ENCODE measurements around the gene CAPN12. TPM values are rescaled to one million over a fixed set of nuclear protein-coding genes. Genes with fewer than 3 reads are reported as not detected.

The CAPN12 gene
- total and polyA plus RNA-seq, 12 donors: 0.39 to 23.1 (median 3.7) TPM; not detected in 1

DNA sequence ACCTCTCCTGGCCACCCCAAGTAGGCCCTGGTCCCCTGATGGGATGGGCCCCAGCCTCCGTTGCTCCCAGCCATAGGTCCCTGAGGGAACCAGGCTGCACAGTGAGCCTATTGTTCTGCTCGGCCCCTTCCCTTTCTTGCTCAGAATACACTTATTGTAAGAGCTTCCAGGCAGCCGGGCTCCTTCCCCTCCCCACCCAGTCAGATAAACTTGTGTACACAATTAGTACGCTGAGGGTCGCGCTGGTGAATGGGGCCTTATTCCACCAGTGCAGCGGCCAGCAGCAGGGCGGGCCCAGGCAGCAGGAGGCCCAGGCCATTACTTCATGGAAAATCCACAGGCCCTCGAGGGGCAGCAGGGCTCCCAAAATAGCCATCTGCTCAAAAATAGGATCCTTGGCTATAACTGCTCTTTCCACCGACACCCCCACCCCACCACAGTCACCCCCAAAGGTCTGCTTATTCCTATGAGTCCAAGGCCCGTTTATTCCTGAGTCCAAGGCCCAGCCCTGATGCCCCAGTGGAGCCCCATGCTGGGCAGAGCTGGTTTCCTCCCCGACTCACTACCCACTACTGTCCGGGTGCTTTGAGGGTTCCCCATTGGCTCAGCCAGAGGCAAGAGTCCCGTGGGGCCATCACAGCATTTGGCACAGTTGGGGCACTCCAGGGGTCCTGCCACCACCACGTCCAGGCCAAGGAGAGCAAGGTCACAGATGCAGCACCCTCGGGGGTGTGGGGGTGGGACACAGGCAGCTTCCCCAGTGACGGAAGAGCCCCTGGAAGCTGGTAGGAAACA, 22.1 kb downstream of the CAPN12 start:
- no peak for TF ChIP-seq CTCF (IDR thresholded peaks at IDR 0.05)
- TF ChIP-seq POLR2A (IDR thresholded peaks at IDR 0.05): no peak
- DNase-seq: no peak
- WGBS, 4 donors: 59 to 72% (median 67%) methylated on average over 5 to 17 of the region's 17 CpGs
- H3K27ac ChIP-seq: peak overlapping the region in 3 of 5 donors; percentile 19 to 69 (median 66)
- H3K9me3 ChIP-seq (replicated peaks in 1 of 3): no peaks in the 10 kb centered on the region
- intact Hi-C loops (cut with DNase I): no loop called here
- no peak overlapping the region for H3K4me3 ChIP-seq
- peaks cover 0 to 17% of the 10 kb centered on the region in 2 donors for H3K4me1 ChIP-seq (replicated peaks in 1 of 2)
- H3K36me3 ChIP-seq (replicated peaks in 1 of 2): peaks cover 0 to 100% of the 10 kb centered on the region in 2 donors
- no peaks in the 10 kb centered on the region for H3K27me3 ChIP-seq

GRCh38 chr19:38721496-38721895, 22.8 kb downstream of the CAPN12 start:
- H3K4me3 ChIP-seq: no peak overlapping the region
- intact Hi-C loops (cut with DNase I): no loop called here
- no peaks in the 10 kb centered on the region for H3K27me3 ChIP-seq
- H3K4me1 ChIP-seq (replicated peaks in 1 of 2): peaks cover 0 to 16% of the 10 kb centered on the region in 2 donors
- H3K27ac ChIP-seq: peak overlapping the region in 2 of 5 donors; percentile 66 to 69
- no peak for DNase-seq
- 87 to 97% (median 90%) methylated on average over 12 to 20 of the region's 20 CpGs for WGBS, 4 donors
- TF ChIP-seq CTCF (IDR thresholded peaks at IDR 0.05) (no peak), POLR2A (IDR thresholded peaks at IDR 0.05) (no peak)
- no peaks in the 10 kb centered on the region for H3K9me3 ChIP-seq (replicated peaks in 1 of 3)
- peaks cover 0 to 100% of the 10 kb centered on the region in 2 donors for H3K36me3 ChIP-seq (replicated peaks in 1 of 2)

GRCh38 chr19:38720559-38721236, 23.6 kb downstream of the CAPN12 start:
- Histone ChIP-seq H3K4me3 (no peak overlapping the region), H3K4me1 (replicated peaks in 1 of 2) (peaks cover 0 to 16% of the 10 kb centered on the region in 2 donors), H3K27ac (peak overlapping the region in 2 of 5 donors; percentile 34 to 61), H3K9me3 (replicated peaks in 1 of 3) (no peaks in the 10 kb centered on the region), H3K36me3 (replicated peaks in 1 of 2) (peaks cover 0 to 100% of the 10 kb centered on the region in 2 donors), H3K27me3 (no peaks in the 10 kb centered on the region)
- 92 to 98% (median 93%) methylated on average over 9 to 15 of the region's 15 CpGs for WGBS, 4 donors
- intact Hi-C loops (cut with DNase I): no loop called here
- no peak for TF ChIP-seq POLR2A (IDR thresholded peaks at IDR 0.05)
- DNase-seq: no peak

- peak overlapping the region in 3 of 5 donors; percentile 19 to 61 (median 34) for H3K27ac ChIP-seq
- TF ChIP-seq CTCF (IDR thresholded peaks at IDR 0.05) (no peak), POLR2A (IDR thresholded peaks at IDR 0.05) (no peak)
- intact Hi-C loops (cut with DNase I): no loop called here
- H3K9me3 ChIP-seq (replicated peaks in 1 of 3): no peaks in the 10 kb centered on the region
- H3K36me3 ChIP-seq (replicated peaks in 1 of 2): peaks cover 0 to 100% of the 10 kb centered on the region in 2 donors
- no peaks in the 10 kb centered on the region for H3K27me3 ChIP-seq
- peaks cover 0 to 18% of the 10 kb centered on the region in 2 donors for H3K4me1 ChIP-seq (replicated peaks in 1 of 2)
- no peak overlapping the region for H3K4me3 ChIP-seq
- no peak for DNase-seq
- 76 to 92% (median 77%) methylated on average over 6 to 24 of the region's 24 CpGs for whole genome bisulfite sequencing, 4 donors
These were observed 24.3 kb downstream of the CAPN12 start for GRCh38 chr19:38719761-38720558.
